ENCODE data around the gene RASSF5.
A peak's percentile ranks its signal among the peaks of the same experiment; 100 is the strongest.

The RASSF5 gene

GRCh38 chr1:206554211-206554610 lies 46.9 kb downstream of the RASSF5 start:
- Histone ChIP-seq H3K36me3 (replicated peaks; ENCODE audit: insufficient read depth, low read length) (no peaks in the 10 kb centered on the region), H3F3A (ENCODE audit: insufficient read depth, low read length) (peaks cover 44% of the 10 kb centered on the region), H3K27me3 (replicated peaks; ENCODE audit: insufficient read depth, low read length) (no peaks in the 10 kb centered on the region), H3K4me1 (ENCODE audit: low read length) (peaks cover 28% of the 10 kb centered on the region), H4K20me1 (ENCODE audit: insufficient read depth, low read length) (no peaks in the 10 kb centered on the region), H3K9ac (ENCODE audit: low read length) (no peak overlapping the region), H3K9me3 (replicated peaks; ENCODE audit: insufficient read depth, low read length) (no peaks in the 10 kb centered on the region), H3K9me2 (replicated peaks; ENCODE audit: insufficient read depth, low read length) (no peaks in the 10 kb centered on the region), H3K4me2 (ENCODE audit: low read depth, low read length) (no peak overlapping the region), H2AFZ (ENCODE audit: low read length) (no peak overlapping the region), H3K4me3 (ENCODE audit: low read length) (no peak overlapping the region), H3K27ac (ENCODE audit: low read length) (no peak overlapping the region), H3K79me2 (ENCODE audit: low read length) (peaks cover 36% of the 10 kb centered on the region)
- no peak for TF ChIP-seq EZH2phosphoT487 (IDR thresholded peaks at IDR 0.05; ENCODE audit: low read length)
- no peak for DNase-seq

DNA sequence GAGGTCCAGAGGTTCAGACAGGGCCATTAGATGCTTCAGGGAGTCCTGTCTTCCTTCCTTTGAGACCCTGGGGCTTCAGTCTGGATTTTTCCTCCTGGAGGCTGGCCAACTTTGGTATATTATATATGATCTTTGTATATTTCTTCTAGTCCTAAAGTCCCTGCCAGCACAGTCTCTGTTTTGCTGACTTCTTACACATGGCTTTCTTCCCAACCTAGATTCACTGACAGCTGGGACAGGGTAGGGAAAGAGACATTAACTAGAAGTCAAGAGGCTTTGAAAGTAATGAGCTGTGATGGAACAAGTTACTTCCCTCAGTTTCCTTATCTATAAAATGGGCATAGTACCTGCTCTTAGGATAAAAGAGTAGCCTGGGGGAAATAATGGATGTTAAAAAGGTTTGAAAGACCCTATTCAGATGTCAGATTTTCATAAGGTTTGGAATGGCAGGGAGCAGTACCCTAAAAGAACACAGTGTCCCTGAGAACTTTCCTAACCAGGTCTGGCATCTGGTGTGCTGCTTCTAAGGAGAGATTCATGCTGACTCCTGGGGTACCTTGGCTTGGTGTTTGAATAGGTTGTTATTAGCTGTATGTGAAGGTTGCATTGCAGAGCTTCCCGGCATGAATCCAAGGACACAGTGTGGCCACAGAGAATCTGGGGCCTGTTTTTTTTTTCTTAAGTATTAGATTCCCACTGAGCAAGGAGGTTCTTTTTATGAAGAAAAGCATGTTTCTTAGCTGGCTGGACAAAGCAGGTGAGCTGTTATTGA lies 47.6 kb downstream of the RASSF5 start:
- no peak for DNase-seq
- Histone ChIP-seq H3K4me3 (ENCODE audit: low read length) (peak overlapping the region; percentile 94; the same call in 1 of the 2 replicates), H3K36me3 (replicated peaks; ENCODE audit: insufficient read depth, low read length) (no peaks in the 10 kb centered on the region), H3F3A (ENCODE audit: insufficient read depth, low read length) (peaks cover 50% of the 10 kb centered on the region), H3K9me2 (replicated peaks; ENCODE audit: insufficient read depth, low read length) (no peaks in the 10 kb centered on the region), H3K79me2 (ENCODE audit: low read length) (peaks cover 43% of the 10 kb centered on the region), H3K9ac (ENCODE audit: low read length) (peak overlapping the region; percentile 95; the same call in 1 of the 2 replicates), H3K27ac (ENCODE audit: low read length) (peak overlapping the region; percentile 89), H2AFZ (ENCODE audit: low read length) (peak overlapping the region; percentile 61), H3K4me2 (ENCODE audit: low read depth, low read length) (peak overlapping the region; percentile 90), H4K20me1 (ENCODE audit: insufficient read depth, low read length) (no peaks in the 10 kb centered on the region), H3K4me1 (ENCODE audit: low read length) (peaks cover 31% of the 10 kb centered on the region), H3K27me3 (replicated peaks; ENCODE audit: insufficient read depth, low read length) (no peaks in the 10 kb centered on the region), H3K9me3 (replicated peaks; ENCODE audit: insufficient read depth, low read length) (no peaks in the 10 kb centered on the region)
- no peak for TF ChIP-seq EZH2 (optimal IDR thresholded peaks at IDR 0.05; ENCODE audit: low read depth, low read length)
- TF ChIP-seq, protein P1, sequence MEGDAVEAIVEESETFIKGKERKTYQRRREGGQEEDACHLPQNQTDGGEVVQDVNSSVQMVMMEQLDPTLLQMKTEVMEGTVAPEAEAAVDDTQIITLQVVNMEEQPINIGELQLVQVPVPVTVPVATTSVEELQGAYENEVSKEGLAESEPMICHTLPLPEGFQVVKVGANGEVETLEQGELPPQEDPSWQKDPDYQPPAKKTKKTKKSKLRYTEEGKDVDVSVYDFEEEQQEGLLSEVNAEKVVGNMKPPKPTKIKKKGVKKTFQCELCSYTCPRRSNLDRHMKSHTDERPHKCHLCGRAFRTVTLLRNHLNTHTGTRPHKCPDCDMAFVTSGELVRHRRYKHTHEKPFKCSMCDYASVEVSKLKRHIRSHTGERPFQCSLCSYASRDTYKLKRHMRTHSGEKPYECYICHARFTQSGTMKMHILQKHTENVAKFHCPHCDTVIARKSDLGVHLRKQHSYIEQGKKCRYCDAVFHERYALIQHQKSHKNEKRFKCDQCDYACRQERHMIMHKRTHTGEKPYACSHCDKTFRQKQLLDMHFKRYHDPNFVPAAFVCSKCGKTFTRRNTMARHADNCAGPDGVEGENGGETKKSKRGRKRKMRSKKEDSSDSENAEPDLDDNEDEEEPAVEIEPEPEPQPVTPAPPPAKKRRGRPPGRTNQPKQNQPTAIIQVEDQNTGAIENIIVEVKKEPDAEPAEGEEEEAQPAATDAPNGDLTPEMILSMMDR (IDR thresholded peaks at IDR 0.05; ENCODE audit: low read length), result no peak
- TF ChIP-seq EZH2phosphoT487 (IDR thresholded peaks at IDR 0.05; ENCODE audit: low read length), result no peak

GRCh38 chr1:206555473-206555935 lies 48.2 kb downstream of the RASSF5 start:
- Histone ChIP-seq H3K79me2 (ENCODE audit: low read length) (peaks cover 49% of the 10 kb centered on the region), H3K27ac (ENCODE audit: low read length) (peak overlapping the region; percentile 89), H2AFZ (ENCODE audit: low read length) (peak overlapping the region; percentile 61), H4K20me1 (ENCODE audit: insufficient read depth, low read length) (no peaks in the 10 kb centered on the region), H3K9ac (ENCODE audit: low read length) (peak overlapping the region; percentile 95), H3K4me3 (ENCODE audit: low read length) (peak overlapping the region; percentile 94), H3K9me2 (replicated peaks; ENCODE audit: insufficient read depth, low read length) (no peaks in the 10 kb centered on the region), H3K27me3 (replicated peaks; ENCODE audit: insufficient read depth, low read length) (no peaks in the 10 kb centered on the region), H3K4me2 (ENCODE audit: low read depth, low read length) (peak overlapping the region; percentile 90), H3K9me3 (replicated peaks; ENCODE audit: insufficient read depth, low read length) (no peaks in the 10 kb centered on the region), H3K4me1 (ENCODE audit: low read length) (peaks cover 38% of the 10 kb centered on the region), H3K36me3 (replicated peaks; ENCODE audit: insufficient read depth, low read length) (no peaks in the 10 kb centered on the region), H3F3A (ENCODE audit: insufficient read depth, low read length) (peaks cover 57% of the 10 kb centered on the region)
- TF ChIP-seq, protein P1 (IDR thresholded peaks at IDR 0.05; ENCODE audit: low read length), result peak; percentile 23
- no peak for TF ChIP-seq EZH2 (optimal IDR thresholded peaks at IDR 0.05; ENCODE audit: low read depth, low read length)
- DNase-seq, result peak; percentile 82

All from MM.1S (cell line).